GM19395 (cell line): ENCODE results near the gene NAT16.
"Not testable (repeated sequence)": the region's sequence is repeated elsewhere in the genome, so short reads cannot be mapped to it uniquely, and the experiment has no call there.

Experiments
- ATAC-seq: cut with Tn5 transposase; IDR thresholded peaks from one replicate; pipeline ENCODE4 v1.9.1; 2021; ENCODE audit warnings: mild to moderate bottlenecking, moderate library complexity; ENCODE audit not compliant: unreplicated experiment

NAT16 gene

DNA sequence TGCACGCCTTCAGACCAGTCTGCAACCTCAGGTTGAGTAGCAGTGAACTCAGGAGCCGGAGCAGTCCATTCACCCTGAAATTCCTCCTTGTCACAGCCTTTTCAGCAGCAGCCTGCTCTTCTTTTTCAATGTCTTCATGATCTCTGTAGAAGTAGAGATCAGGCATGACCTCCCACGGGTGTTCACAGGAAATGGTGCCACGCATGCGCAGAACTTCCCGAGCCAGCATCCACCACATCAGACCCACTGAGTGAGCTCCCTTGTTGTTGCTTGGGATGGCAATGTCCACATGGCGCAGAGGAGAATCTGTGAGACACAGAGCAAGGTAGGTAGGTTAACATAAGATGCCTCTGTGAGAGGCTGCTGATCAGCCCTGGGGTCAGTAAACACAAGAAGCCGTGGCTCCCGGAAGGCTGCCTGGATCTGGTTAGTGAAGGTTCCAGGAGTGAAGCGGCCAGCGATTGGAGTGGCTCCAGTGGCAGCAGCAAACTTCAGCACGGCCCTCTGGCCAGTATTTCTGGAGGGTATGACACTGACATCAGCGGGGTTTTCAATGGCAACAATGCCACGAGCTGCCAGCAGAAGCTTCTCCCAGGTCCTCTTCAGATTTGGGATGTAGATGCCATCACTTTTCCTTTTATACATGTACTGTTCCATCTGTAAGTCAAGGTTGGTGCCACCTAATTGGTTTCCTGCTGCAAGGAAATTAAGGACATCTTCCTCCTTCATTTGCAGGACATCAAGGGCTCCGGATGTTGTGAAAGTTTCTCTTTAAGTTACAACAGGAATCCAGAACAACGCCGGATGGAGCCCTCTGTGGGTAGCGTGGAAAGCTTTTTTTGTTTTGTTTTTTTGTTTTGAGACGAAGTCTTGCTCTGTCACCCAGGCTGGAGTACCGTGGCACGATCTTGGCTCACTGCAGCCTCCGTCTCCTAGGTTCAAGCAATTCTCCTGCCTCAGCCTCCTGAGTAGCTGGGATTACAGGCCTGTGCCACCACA is 23.9 kb upstream of the NAT16 start:
- not testable (repeated sequence) for ATAC-seq

DNA sequence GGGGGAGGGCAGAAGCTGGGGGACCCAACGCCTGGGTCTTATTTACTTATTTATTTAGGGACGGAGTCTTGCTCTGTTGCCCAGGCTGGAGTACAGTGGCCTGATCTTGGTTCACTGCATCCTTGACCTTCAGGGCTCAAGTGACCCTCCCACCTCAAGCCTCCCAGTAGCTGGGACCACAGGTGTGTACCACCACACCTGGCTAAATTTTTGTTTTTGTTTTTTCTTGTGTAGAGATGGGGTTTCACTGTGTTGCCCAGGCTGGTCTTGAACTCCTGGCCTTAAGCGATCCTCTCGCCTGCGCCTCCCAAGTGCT is 22.5 kb upstream of the NAT16 start:
- ATAC-seq = no peak

DNA sequence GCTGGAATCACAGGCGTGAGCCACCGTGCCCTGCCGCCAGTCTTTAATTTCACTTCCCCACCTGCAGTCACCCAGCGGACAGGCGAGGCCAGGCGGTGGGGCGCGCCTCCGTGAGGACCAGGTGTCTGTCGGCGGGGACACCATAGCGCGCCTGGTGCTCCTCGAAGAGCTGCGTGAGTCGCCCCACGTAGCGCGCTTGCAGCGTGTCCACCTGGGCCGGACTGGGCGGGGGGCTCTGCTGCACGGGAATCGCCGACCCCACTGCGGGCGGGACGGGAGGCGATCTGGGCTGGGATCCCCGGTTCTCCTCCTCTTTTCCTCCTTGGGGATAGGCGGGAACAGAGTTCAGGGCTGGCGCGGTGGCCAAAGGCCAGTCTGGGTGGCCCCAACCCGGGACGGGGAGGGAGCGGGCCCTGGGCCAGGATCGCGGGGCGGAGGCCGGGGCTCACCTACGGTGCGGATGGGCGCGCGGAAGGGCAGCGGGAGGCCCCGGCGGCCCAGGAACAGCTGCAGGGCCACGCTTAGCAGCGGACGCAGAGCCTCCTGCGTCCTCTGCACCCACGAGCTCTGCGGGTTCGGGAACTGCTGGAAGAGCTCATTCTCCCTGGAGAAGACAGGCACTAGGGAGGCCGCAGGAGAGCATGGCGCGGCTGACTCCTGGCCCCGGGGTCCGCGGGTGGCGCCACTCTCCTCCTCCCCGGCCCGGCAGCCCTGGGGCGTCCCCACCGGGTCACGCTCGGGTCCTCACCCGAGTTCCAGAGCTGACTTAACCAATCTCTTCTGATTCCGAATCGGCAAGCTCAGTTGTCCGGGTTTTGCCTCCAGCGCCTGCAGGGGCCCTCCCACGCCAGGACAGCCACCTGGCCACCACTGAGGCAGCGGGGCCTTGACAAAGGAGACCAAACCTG is 21.9 kb upstream of the NAT16 start:
- ATAC-seq = no peak

DNA sequence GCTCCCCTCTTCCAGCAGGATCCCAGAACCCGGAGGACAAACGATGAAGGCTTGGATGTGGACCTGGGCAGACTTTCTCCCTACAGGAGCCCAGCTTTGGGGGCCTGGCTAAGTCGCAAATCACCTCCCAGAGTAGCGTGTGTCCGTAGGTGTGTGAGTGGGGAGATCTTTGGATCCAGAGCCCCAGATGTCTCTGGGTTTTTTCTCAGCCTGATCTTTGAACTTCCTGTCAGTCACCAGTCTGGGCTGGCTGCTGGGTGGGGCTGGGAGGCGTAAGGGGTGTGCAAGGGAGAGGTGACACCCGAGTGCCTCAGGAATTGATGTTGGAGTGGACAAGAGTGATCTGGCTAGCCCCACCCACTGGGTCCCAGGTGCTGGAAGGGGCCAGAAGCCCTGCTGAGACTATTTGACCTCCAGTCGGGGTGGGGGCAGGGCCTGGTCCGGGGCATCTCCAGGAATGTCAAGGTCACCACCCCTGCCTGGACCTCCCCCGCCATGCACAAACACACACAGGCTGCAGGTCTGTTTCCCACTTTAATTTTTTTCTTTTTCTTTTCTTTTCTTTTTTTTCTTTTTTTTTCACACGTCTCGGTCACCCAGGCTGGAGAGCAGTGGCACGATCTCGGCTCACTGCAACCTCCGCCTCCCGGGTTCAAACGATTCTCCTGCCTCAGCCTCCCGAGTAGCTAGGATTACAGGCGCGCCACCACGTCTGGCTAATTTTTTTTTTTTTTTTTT is 20.9 kb upstream of the NAT16 start, which contains the start of gene MOGAT3:
MOGAT3 (minus strand) TSS at position 175 of the 738 bp plus-strand sequence. CDS start 182 bp downstream, outside the sequence.
- ATAC-seq = no peak

DNA sequence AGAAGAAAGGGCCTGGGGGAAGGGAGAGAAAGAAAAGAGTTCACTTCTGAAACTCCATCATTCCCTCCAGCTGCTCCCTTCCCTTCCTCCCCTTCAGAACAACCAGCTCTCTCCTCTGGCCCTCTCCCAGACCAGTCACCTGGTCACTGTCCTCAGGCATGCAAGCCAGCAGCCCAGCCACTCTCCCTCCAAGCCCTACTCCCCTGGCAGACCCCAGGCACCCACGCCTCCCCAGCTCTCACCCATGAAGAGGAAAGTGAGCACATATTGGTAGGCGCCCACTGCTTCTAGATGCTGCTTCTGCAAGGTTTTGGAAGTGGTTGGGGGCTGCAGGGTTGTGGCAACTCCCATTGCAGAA is 20.4 kb upstream of the NAT16 start:
- ATAC-seq = no peak

DNA sequence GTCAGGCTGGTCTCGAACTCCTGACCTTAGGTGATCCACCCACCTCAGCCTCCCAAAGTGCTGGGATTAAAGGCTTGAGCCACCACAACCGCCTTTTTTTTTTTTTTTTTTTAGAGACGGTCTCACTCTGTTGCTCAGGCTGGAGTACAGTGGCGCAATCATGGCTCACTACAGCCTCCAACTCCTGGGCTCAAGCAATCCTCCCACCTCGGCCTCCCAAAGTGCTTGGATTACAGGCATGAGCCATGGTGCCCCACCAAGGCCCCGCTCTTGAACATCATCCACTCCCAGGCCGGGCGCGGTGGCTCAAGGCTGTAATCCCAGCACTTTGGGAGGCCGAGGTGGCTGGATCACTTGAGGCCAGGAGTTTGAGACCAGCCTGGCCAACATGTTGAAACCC is 19.4 kb upstream of the NAT16 start:
- not testable (repeated sequence) for ATAC-seq

DNA sequence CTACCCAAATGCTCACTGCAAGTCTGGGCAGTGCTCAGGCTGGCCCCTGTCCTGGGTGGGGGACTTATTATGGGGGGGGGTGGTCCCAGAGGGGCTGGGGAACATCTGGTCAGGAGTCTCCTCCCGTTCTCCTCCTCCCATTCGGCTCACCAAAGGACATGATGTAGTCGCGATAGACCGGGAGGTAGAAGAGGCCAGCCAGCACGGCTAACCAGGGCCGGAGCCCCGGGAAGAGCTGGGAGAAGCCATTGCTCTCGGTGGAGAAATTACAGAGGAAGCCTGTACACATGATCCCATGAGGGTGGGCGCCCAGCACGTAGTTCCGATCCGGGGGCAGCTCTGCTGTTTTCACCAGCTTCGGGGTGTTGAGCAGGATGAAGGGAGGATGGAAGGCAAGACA is 18.4 kb upstream of the NAT16 start:
- ATAC-seq = no peak

DNA sequence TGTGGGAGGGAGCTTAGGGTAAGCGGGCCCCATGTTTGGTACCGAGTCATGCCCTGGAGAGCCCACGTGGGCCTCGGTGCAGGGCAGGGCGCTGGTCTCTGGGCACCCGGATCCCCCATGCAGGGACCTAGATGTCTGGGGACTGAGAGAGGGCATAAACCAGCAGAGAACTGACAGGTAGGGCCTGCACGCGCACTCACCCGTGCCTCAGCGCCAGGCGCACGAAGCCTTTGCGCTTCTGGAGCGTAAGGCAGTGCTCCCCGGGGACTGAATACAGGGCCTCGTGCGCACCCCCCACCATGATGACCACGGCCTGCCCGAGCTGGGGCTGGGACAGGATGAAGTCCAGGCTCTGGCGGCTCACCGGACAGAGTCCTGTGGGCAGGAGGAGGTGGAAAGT is 17.9 kb upstream of the NAT16 start:
- no peak for ATAC-seq

DNA sequence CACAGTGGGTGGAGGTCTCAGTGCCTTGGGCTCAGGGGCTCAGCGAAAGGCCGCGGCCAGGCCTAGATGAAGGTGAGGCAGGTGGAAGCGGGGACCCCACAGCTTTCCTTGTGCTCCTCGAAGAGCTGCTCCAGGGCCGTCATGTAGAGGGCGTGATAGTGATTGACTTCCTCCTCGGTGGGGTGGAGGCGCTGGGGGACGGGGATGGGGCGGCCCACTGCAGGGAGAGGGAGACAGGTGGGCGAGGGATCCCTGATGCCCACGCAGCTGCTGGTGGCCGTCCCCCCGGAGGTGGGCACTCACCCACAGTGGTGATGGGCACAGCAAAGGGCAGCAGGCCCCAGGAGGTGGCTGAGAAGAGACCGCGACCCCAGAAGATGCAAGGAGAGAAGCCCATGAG is 15.8 kb upstream of the NAT16 start:
- ATAC-seq = no peak

DNA sequence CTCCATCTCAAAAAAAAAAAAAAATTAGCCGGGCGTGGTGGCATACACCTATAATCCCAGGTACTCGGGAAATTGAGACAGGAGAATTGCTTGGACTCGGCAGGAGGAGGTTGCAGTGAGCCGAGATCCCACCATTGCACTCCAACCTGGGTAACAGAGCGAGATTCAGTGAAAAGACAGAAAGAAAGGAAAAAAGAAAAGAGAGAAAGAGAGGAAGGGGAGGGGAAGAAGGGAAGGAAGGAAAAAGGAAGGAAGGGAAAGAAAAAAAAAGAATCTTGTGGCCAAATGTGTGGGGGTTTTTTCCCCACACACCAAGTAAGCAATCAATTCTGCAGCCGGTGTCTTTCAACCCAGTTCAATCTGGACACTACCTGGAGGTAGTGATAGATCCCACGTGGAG is 9.0 kb upstream of the NAT16 start:
- ATAC-seq = no peak

DNA sequence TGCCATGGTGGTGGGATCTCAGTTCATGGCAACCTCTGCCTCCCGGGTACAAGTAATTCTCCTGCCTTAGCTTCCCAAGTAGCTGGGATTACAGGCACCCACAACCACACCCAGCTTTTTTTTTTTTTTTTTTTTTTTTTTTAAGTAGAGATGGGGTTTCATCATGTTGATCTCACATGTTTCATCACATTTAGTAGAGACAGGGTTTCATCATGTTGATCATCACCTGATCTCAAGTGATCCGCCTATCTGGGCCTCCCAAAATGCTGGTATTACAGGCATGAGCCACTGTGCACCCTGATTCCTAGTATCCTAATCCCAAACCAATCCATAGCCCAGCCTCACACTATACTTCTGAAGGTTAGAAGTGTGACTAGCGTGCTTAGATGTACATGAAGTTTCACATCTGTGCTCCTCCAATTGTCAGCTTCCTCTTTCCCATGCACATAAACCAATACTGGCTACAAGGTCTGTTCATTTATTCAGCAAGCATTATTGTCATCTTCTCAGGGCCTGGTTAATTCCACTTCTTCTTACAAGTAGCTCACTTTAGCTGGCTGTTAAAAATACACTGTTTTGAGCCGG is 6.8 kb upstream of the NAT16 start:
- no peak for ATAC-seq

DNA sequence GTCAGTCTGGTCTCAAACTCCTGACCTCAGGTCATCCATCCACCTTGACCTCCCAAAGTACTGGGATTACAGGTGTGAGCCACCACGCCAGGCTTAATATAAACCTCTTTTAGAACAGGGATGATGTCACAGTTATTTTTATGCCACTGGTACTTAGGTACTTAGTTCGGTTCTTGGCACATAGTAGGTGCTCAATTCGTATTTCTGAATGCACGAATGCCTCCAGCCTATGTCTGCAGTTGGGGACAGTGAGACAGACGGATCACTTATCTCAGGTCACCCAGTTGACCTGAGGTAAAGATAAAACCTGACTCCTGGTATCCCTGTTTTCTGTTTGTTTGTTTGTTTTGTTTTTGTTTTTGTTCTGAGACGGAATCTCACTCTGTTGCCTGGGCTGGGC is 6.1 kb upstream of the NAT16 start:
- no peak for ATAC-seq

DNA sequence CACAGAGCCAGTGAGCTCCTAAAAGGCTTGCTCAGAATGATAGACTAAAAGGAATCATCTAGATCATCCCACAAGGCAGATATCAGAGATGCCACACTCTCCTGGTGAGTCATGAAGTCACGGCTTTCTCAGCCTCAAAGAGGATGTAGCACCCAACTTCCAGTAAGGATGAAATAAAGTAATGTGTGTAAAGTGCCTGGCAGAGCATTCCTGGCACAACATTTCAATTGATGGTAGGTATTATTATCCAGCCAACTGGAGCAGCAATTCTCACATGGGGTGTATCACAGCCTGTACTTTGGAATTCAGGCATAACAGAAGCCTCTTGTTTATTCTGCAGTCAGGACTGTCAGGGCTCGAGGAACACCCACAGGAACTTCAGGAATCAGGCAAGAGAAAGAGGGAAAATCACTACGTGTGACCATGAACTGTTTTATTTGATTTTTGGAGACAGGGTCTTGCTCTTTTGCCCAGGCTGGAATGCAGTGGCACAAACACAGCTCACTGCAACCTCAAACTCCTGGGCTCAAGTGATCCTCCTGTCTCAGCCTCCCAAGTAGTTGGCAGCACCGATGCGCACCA is 5.3 kb upstream of the NAT16 start:
- no peak for ATAC-seq

DNA sequence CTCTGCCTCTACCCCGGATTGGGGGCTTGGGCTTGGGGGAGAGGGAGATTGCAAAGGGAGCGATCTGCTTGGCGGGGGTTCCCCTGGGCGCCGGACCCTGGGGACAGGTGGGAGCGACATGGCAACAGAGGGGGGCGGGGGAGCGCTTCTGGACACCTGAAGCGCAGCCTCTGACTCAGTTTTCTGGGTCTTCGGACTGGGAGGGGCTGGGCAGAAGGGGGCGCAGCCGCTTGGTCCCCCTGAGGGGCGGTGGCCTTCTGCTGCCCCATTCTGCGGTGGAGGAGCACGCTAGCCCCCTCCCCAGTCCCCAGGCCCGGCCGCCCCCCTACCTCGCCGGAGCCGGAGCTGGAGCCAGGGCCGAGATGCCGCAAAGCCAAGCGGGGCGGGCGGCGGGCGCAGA is 380 bp downstream of the NAT16 start:
- no peak for ATAC-seq

DNA sequence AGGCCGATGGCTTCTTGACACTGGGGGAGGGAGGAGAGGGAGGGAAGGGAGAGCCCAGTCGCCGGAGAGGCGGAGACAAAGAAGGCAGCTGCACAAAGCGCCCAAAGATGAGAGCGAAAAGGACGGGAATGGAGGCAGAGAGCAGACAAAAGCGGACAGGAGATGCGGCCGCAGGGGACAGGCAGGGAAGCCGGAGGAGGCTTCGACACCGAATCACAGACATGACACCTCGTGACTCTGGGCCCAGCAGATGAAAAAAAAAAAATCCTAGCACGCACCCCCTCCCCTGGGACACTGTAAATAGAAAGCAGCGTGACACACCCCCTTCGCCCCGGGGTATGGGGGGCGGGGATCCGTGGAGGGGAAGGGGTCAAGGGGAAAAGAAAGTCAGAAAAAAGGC is 976 bp downstream of the NAT16 start:
- ATAC-seq = no peak

DNA sequence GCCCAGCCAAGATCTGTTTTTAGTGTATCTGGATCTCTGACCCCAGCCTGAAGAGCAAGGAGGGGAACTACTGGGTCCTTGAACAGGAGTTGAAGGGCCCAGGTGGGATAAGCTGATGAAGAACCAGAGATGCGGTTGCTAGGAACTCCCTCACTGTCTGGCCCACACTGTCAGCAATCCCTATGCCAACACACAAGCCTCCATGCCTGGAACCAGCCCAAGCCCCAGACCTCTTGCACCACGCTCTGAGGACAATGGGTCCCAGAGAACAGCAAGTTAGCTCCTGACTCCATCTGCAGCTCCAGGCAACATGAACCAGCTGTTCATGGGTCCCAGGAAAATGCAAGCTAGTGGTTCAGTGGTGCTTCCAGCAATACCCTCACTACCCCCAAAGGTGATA is 2.4 kb downstream of the NAT16 start:
- ATAC-seq = no peak

DNA sequence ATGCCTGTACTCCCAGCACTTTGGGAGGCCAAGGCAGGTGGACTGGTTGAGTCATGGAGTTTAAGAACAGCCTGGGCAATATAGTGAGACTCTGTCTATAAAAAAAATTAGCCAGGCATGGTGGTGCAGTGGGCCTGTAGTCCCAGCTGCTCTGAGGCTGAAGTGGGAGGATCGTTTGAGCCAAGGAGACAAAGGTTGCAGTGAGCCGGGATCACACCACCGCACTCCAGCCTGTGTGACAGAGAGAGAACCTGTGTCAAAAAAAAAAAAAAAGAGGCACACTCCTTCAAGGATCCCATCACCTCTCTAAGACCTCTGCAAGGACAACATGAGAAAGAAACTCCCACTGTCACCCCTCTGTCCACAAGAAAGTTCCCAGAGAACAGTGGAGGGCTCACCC is 4.4 kb downstream of the NAT16 start:
- ATAC-seq = no peak

DNA sequence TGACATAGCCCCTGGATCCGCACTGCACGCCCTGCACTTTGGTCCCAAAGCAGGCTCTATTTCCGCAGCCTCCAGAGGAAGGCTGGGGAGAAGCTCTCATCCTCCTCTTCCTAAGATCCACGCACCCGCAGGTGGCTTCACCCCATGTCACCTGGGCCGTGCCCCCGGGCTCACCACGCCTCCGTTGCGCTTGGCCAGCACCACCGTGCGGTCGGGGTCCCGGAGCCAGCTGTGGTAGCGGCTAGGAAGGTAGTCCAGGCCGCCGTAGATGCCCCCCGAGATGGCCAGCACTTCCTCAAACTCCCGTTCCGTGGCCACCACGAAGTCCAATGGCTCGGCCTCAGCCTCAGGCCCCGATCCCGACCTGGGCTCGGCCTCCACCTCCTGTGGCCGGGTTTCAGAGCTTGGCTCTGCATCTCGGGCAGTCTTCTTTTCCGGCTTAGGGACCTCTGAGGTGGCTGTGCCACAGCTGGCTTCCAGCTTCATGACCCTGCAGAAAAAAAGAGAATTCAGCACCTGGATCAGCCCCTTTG is 5.7 kb downstream of the NAT16 start:
- no peak for ATAC-seq

DNA sequence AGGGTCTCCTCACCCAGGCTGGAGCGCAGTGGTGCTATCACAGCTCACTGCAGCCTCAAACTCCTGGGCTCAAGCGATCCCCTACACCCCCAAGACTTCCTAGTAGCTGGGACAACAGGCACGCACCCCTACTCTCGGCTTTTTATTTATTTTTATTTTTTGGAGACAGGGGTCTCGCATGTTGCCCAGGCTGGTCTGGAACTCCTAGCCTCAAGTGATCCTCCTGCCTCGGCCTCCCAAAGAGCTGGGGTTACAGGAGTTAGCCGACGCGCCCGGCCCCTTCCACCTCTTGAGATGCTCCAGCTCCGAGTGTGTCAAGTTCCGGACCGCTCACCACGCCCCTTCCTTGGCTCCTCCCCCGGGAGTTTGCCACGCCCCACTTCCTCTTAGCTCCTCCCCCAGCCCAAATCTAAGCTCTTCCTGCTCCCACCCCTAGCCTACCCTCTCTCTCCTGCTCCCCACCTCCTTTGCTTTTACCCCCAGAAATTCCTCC is 6.3 kb downstream of the NAT16 start:
- ATAC-seq = no peak
